Left kidney (tissue), 8 donors: ENCODE data around the gene ZNF711. TPM values are rescaled to one million over a fixed set of nuclear protein-coding genes. Genes with fewer than 3 reads are reported as not detected.
"Not testable (repeated sequence)": the region's sequence is repeated elsewhere in the genome, so short reads cannot be mapped to it uniquely, and the experiment has no call there.

ENCODE experiments used
- DNase-seq: peaks from one replicate; pipeline ENCODE4 v3.0.0-alpha.2; 2013
- long read RNA-seq, 8 donors: transcript quantifications; one replicate each; lab custom pipeline, GENCODE V29; 2026
- polyA plus RNA-seq: library from polyadenylated mRNA; unstranded; fragments of 120-200 nt; gene quantifications from one replicate; pipeline ENCODE4 v1.2.1, GENCODE V29; 2013; ENCODE audit not compliant: insufficient read length

ZNF711 gene
- polyA plus RNA-seq, result 96.3 TPM
- long read RNA-seq, donor 1, partial matches to known transcripts, result 5 of 6 reads
- long read RNA-seq, donor 1, other reads (novel, unspliced or antisense), result 0 of 6 reads
- long read RNA-seq, donor 2, partial matches to known transcripts, result 0 of 1 reads
- long read RNA-seq, donor 2, other reads (novel, unspliced or antisense), result 0 of 1 reads
- long read RNA-seq, donor 3, full-length matches to known transcripts, result 1 of 1 reads
- long read RNA-seq, donor 3, partial matches to known transcripts, result 0 of 1 reads
- long read RNA-seq, donor 3, other reads (novel, unspliced or antisense), result 0 of 1 reads
- long read RNA-seq, donor 4, result 0 reads
- long read RNA-seq, donor 5, full-length matches to known transcripts, result 3 of 3 reads
- long read RNA-seq, donor 5, partial matches to known transcripts, result 0 of 3 reads
- long read RNA-seq, donor 5, other reads (novel, unspliced or antisense), result 0 of 3 reads
- long read RNA-seq, donor 6, full-length matches to known transcripts, result 2 of 2 reads
- long read RNA-seq, donor 6, partial matches to known transcripts, result 0 of 2 reads
- long read RNA-seq, donor 6, other reads (novel, unspliced or antisense), result 0 of 2 reads
- long read RNA-seq, donor 7, full-length matches to known transcripts, result 4 of 9 reads
- long read RNA-seq, donor 7, partial matches to known transcripts, result 5 of 9 reads
- long read RNA-seq, donor 7, other reads (novel, unspliced or antisense), result 0 of 9 reads
- long read RNA-seq, donor 8, full-length matches to known transcripts, result 4 of 4 reads
- long read RNA-seq, donor 8, partial matches to known transcripts, result 0 of 4 reads
- long read RNA-seq, donor 8, other reads (novel, unspliced or antisense), result 0 of 4 reads

DNA sequence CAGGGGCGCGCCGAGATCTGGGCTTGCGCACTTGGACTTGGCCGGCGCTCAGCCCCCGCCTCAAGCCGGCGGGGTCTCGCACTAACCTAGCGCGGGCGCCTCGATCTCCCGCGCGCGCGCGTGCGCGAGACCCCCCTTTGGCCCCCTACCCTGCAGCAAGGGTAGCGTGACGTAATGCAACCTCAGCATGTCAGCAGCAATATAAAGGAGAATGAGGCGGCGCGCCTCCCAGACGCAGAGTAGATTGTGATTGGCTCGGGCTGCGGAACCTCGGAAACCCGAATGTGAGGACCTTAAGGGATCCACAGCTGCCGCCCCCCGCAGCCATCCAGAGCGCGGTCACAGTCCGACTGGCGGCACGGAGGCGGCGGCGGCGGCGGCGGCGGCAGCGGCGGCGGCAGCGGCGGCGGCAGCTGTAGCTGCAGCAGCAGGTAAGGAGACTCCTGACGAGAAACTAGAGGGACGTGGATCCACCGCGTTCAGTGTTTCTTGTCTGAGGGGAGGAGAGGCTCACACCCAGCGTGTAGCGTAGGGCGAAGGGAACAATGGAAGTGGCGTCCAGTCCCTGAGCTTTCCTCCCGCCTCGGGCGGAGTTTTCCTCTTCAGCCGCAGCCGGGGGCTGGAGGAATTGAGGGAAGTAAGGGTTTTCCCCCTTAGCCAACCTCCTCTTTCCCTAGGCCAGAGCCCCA, at the start of gene ZNF711, which contains the start of gene SATL1:
TSS of gene ZNF711 (plus strand) at position 231 of the 689 bp plus-strand sequence. CDS start 3,582 bp downstream, outside the sequence.
TSS of gene SATL1 (minus strand) at position 19 of the 689 bp plus-strand sequence. CDS start 134,811 bp downstream, outside the sequence.
- DNase-seq, result peak; percentile 83

DNA sequence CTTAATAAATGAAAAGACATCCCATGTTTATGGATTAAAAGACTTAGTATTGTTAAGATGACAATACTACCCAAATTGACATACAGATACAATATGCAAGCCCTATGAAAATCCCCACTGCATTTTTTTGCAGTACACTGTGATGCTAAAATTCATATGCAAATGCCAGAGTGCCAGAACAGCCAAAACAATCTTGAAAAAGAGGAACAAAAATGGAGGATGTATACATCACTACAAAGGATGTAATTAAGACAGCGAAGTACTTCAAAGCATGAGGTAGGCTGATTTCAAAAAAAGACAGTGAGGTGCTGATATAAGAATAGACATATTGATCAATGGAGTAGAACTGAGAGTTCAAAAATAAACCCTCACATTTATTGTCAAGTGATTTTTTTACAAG, 47.5 kb upstream of the ZNF711 start:
- no peak for DNase-seq

GRCh38 chrX:85203461-85203970, 40.3 kb upstream of the ZNF711 start:
- DNase-seq, result no peak

DNA sequence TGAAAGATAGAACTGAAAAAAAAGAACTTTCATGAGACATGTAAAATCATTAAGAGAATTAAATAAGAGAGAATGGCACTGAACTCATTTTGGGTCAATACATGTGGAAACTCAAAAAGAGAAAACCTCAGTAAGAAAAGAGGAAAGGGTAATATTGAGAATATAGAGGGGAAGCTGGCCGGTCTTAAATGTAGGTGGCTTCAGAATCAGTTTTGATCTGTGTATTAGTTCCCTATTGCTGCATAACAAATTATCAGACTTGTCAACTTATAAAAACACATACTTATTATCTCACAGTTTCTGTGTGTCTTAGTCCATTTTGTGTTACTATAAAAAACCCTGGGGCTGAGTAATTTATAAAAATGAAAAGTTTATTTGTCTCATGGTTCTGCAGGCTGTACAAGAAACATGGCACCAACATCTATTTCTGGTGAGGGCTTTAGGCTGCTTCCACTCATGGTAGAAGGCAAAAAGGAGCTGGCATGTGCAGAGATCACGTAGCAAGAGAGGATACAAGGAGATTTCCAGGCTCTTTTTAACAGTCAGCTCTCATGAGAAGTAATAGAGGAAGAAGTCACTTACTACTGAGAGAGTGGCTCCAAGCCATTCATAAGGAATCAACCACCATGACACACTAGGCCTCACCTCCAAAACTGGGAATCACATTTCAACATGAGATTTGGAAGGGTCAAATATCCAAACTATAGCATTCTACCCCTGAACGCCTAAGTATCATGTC, 29.8 kb upstream of the ZNF711 start:
- DNase-seq, result no peak

GRCh38 chrX:85215946-85216345, 27.8 kb upstream of the ZNF711 start:
- peak; percentile 27 for DNase-seq

GRCh38 chrX:85221361-85221760, 22.4 kb upstream of the ZNF711 start:
- DNase-seq, result no peak

DNA sequence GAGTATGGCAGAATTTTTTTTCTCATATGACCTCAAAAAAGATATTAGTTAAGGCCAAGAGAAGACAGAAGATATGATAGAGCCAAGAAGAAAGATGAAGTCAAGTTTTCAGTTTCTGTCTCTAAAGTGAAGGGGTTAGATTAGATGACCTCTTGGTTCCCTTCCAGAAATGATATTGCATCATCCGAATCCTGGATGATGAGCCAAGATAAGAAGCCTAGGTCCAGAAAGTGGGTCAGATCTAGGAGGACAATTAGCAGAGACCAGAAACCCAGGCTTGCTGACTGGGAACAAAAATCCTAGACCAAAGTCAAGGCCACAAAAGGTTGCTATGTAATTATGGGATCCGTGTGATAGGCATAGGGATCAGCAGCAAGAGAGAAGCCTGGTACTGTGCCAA, 20.4 kb upstream of the ZNF711 start:
- no peak for DNase-seq

- DNase-seq, result peak; percentile 13
These were observed 636 bp upstream of the ZNF711 start for GRCh38 chrX:85243155-85243554.

DNA sequence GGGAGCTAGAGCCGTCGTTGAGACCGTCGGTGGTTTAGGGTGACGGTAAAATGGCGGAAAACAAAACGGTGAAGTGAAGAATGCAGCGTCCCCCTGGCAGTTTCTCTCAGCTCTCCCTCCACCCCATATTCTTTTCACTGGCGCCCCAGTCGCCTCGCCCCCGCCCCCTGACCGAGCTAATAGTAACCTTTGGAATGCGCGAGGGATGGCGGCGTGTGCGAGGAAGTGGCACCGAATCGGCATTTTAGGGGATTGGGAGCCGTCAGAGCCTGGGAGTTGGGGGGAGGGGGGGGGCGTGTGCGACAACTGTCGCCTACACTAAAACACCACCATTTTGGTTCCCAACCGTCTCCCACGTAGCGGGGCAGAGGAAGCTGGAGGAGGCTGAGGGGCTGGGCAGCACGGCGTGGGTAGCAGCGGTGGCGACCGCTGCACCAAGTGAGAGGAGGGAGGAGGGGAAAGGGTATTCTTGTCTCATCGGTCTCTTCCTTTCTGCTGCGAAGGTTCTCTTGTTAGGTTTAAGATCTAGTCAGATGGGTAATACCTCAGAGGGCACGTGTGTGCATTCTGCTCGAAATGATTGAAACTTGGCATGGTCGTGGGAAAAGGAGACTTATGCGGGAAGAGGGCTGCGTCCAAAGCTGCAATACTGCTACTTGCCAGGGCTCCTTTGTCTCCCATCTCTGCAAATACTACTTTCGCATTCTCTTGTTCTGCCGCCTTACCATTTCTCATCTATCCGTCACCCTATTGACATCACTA, 840 bp downstream of the ZNF711 start:
- DNase-seq, result peak; percentile 38

- not testable (repeated sequence) for DNase-seq
These were observed 41.5 kb downstream of the ZNF711 start for GRCh38 chrX:85285286-85285685.

GRCh38 chrX:85288992-85289723, 45.4 kb downstream of the ZNF711 start:
- DNase-seq, result no peak

- no peak for DNase-seq
These were observed 59.8 kb downstream of the ZNF711 start for GRCh38 chrX:85303544-85303943.

GRCh38 chrX:85309717-85310116, 65.9 kb downstream of the ZNF711 start:
- no peak for DNase-seq

DNA sequence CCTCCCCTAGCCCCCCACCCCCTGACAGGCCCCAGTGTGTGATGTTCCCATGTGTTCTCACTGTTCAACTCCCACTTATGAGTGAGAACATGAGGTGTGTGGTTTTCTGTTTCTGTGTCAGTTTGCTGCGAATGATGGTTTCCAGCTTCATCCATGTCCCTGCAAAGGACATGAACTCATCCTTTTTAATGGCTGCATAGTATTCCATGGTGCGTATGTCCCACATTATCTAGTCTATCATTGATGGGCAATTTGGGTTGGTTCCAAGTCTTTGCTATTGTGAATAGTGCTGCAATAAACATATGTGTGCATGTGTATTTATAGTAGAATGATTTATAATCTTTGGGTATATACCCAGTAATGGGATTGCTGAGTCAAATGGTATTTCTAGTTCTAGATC, 67.6 kb downstream of the ZNF711 start:
- DNase-seq, result not testable (repeated sequence)

Other genes with a start within 250 kb of the ZNF711 start
- 28.5 TPM for gene APOOL, start 240.1 kb upstream of the ZNF711 start, polyA plus RNA-seq
- 0.57 TPM for gene SATL1, start 212 bp upstream of the ZNF711 start, polyA plus RNA-seq
- 0.91 TPM for gene POF1B, start 135.7 kb downstream of the ZNF711 start, polyA plus RNA-seq